HG03558 (cell line): ENCODE results near the gene MORN4.
"Not testable (repeated sequence)": the region's sequence is repeated elsewhere in the genome, so short reads cannot be mapped to it uniquely, and the experiment has no call there.

Source experiments
- ATAC-seq: cut with Tn5 transposase; IDR thresholded peaks from one replicate; pipeline ENCODE4 v1.9.1; 2021; ENCODE audit warnings: moderate number of reproducible peaks; ENCODE audit not compliant: unreplicated experiment; ENCODE audit errors: extremely low read depth

The MORN4 gene

DNA sequence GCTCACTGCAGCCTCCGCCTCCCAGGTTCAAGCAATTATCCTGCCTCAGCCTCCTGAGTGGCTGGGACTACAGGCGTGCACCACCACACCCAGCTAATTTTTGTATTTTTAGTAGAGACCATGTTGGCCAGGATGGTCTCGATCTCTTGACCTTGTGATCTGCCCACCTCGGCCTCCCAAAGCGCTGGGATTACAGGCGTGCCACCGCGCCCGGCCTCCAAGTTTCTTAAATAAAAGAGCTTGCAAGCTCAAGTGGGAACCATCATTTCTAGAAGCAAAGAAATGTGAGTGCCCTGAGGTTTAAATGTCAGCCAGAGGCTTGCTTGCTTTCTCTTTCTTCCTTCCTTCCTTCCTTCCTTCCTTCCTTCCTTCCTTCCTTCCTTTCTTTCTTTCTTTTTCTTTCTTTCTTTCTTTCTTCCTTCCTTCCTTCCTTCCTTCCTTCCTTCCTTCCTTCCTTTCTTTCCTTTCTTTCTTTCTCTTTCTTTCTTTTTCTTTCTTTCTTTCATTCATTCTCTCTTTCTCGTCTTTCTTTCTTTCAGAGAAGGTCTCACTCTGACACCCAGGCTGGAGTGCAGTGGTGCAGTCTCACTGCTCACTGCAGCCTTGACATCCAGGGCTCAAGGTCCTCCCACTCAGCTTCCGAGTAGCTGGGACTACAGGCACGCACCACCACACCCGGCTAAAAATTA, 9.3 kb upstream of the MORN4 start:
- ATAC-seq, result not testable (repeated sequence)

GRCh38 chr10:97640868-97641811, 7.8 kb upstream of the MORN4 start:
- ATAC-seq, result peak; percentile 9

- ATAC-seq, result peak; percentile 92
Measured at GRCh38 chr10:97640174-97640867, 7.0 kb upstream of the MORN4 start, which contains the start of gene PI4K2A. Gene PI4K2A, plus strand, starts transcription at chr10:97640671. Its CDS starts 72 bp downstream, at chr10:97640743.

GRCh38 chr10:97639090-97639489, 5.8 kb upstream of the MORN4 start:
- ATAC-seq, result not testable (repeated sequence)

GRCh38 chr10:97635577-97635976, 2.3 kb upstream of the MORN4 start:
- no peak for ATAC-seq

DNA sequence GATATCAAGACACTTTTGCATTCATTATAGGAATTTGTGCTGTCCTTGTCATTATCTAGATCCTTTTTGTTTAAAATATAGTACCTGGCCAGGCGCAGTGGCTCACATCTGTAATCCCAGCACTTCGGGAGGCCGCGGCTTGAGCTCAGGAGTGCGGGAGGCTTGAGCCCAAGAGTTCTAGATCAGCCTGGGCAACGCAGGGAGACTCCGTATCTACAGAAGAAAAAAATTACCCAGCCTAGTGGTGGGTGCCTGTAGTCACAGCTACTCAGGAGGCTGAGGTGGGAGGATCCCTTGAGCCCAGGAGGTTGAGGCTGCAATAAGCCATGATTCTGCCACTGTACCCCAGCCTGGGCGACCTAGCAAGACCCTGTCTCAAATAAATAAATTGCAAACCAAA, 621 bp upstream of the MORN4 start:
- ATAC-seq, result no peak

DNA sequence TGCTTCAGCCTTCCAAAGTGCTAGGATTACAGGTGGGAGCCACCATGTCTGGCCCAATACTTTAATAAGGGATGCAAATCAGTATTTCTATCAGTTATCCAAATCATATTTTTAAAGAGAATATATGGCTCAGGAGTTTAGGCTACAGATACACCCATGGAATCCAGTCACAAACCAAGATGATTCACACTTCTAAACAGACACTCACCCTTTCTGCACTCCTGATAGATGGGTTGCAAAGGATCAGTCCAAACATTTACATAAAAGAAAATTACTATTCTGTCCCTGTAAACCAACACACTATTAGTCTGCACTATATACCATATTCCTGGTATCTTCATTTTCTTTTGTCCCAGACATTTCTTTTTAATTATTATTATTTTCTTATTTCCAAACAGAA, 2.2 kb downstream of the MORN4 start:
- ATAC-seq, result no peak

DNA sequence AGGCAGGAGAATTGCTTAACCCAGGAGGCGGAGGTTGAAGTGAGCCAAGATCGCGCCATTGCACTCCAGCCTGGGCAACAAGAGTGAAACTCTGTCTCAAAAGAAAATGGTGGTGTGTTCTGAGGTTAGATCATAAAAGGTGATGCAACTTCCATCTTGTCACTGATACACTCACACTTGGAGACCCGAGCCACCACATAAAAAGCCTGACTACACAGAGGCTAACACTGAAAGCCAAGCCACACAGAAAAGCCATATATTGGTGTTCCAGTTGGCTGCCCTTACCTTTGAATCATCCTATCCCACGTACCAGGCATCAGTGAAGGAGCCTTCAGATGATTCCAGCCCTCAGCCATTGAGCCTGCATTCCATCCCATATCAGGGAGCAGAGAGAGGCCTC, 4.0 kb downstream of the MORN4 start:
- no peak for ATAC-seq

GRCh38 chr10:97628228-97628627, 5.1 kb downstream of the MORN4 start:
- ATAC-seq, result no peak

DNA sequence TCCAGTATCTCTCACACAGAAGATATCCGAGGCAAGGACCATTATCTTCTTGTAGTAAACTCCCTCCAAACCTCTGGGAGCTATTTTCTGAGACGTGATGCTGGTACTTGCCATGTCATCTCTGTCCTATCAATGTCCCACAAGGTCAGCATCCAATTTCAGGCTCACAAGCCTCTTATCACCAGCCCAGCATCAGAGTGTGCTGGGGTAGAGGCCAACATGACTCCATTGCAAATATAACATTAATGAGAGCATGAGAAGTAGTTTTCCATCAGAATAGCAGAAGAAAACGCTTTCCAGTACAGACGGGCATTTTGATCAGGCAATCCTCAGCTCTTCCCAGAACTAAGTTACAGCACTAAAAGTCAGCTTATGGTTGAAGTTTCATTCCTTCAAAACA, 5.6 kb downstream of the MORN4 start:
- ATAC-seq, result no peak

- no peak for ATAC-seq
Measured at GRCh38 chr10:97623277-97623676, 10.0 kb downstream of the MORN4 start.

DNA sequence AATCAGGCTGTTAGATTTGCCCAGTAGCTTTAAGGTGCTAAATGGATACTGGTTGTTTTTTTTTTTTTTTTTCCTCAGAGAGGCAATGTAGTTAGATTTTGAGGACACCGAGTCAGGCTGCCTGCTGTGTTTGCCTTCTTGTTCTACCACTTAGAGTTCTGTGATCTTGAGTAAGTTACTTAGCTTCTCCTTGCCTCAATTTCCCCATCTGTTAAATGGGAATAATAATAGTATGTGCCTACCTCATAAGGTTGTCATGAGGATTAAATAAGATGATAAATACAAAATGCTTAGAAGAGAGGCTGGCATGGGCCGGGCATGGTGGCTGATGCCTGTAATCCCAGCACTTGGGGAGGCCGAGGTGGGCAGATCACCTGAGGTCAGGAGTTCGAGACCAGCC, 14.6 kb downstream of the MORN4 start:
- ATAC-seq, result no peak

- no peak for ATAC-seq
Measured at GRCh38 chr10:97618285-97618684, 15.0 kb downstream of the MORN4 start.

GRCh38 chr10:97612386-97612785, 20.9 kb downstream of the MORN4 start:
- ATAC-seq, result no peak

- no peak for ATAC-seq
Measured at GRCh38 chr10:97611473-97611872, 21.8 kb downstream of the MORN4 start.

- ATAC-seq, result no peak
Measured at GRCh38 chr10:97608991-97609561, 24.2 kb downstream of the MORN4 start.

DNA sequence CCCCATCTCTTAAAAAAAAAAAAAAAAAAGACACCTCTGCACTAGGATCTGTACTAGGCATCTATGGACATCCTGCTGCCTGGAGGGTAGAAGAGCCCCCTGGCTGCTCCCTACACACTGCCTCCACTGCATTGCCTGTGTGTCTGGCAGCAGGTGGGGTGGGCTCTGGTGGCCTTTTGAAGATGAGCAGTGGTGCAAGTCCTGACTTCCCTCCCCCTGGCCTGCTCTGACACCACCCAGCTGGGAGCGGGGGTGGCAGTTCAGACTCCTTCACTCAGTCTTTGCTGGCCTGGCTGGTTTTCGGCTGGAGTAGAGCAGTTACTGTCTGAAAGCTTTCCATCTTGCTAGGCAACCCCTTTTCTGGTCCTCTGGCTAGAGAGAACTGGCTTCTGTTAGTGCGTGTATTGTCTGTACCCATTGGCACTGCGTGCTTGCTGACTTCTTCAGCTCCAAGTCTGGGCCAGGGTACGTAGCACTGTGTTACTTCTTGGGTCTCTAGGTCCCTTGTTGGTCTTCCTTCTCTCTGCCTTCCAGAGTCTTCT, 26.1 kb downstream of the MORN4 start:
- no peak for ATAC-seq

DNA sequence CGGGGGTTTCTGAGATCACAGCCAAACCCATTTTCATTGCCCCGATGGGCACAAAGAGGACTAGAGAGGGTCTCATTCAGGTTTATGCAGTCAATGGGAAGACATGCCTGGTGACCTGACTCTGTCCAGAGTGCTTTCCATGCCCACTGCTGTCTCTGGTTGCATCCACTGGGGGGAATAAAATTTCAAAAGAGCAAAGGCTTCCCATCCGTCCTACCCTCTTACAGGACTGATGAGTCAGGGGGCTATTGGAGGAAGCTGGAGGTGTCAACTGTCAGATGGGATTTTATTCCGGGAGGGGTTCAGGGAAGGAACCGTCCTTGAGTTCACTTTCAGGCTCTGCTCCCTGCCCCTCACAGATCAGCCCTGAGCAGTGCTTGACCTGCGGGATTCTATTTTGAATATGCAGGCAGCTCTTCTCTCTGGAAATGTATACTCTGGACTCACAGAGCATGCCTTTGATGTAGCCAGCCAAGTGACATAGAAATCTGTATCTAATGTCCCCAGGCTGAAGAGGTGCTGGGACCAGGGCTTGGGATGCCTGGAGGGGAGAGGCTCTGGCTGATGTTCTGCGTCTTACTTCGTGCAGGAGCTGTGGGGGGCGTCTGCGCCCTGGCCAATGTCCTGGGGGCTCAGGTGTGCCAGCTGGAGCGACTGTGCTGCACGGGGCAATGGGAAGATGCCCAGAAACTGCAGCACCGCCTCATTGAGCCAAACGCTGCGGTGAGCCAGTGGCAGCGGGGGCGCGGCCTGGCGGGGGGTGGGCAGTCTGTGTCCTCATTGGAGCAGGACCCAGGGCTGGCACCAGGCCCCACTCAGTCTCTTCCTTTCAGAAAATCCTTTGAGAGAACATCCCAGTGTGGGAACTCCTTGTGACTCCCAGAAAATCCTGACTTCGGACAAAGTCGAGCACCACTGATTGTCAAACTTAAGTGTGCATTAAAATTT, 31.8 kb downstream of the MORN4 start:
- no peak for ATAC-seq

DNA sequence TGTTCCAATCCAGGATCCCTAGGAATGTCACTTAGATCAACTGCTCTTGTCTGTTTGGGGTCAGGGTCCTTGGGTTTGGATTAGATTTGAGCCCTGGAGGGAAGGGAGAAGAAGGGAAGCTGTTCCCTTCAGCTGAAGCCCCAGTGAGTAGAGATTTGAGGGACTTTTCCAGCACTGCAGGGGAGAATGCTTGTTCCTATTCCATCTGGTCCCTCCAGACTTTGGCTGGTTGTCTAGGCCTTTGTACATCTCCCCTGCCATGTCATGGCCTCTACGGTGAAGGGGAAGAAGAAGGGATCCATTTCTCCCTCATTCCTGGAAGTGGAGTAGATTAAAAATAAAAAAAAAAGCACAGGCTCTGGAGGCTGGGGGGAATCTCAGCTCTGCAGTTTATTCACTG, 32.7 kb downstream of the MORN4 start:
- ATAC-seq, result no peak
